ENCODE measurements around the gene ENG.
A peak's percentile ranks its signal among the peaks of the same experiment; 100 is the strongest.
"Not testable (repeated sequence)": the region's sequence is repeated elsewhere in the genome, so short reads cannot be mapped to it uniquely, and the experiment has no call there.

The ENG gene

DNA sequence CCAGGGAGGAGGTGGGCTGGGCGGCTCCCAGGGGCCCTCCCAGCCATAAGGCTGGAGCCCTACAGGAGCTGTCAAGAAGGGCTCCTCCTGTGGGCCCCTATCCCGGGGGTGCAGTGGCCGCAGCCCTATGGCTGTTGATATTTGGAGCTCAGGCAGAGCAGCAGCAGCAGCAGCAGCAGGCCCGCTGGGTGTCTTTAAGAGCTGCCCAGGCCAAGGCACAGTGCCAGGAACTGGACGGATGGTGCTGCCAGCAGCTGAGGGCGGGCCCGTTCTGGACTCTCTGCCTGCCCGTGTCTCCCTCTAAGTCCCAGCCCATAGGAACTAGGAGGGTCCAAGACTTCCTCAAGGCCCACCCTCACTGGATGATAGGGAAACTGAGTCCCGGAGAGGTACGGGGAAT lies 19.4 kb upstream of the ENG start:
- DNase-seq (ENCODE audit: low spot score): peak; percentile 89
- Histone ChIP-seq H3K4me3 (peak overlapping the region; percentile 79), H3K27ac (peak overlapping the region; percentile 73 to 93)
- TF ChIP-seq CTCF (IDR thresholded peaks at IDR 0.05): no peak

- Histone ChIP-seq H3K4me3 (peak overlapping the region; percentile 79), H3K27ac (peak overlapping the region; percentile 73 to 93)
- no peak for TF ChIP-seq CTCF (IDR thresholded peaks at IDR 0.05)
- no peak for DNase-seq (ENCODE audit: low spot score)
Measured at GRCh38 chr9:127873223-127873691, 18.8 kb upstream of the ENG start.

DNA sequence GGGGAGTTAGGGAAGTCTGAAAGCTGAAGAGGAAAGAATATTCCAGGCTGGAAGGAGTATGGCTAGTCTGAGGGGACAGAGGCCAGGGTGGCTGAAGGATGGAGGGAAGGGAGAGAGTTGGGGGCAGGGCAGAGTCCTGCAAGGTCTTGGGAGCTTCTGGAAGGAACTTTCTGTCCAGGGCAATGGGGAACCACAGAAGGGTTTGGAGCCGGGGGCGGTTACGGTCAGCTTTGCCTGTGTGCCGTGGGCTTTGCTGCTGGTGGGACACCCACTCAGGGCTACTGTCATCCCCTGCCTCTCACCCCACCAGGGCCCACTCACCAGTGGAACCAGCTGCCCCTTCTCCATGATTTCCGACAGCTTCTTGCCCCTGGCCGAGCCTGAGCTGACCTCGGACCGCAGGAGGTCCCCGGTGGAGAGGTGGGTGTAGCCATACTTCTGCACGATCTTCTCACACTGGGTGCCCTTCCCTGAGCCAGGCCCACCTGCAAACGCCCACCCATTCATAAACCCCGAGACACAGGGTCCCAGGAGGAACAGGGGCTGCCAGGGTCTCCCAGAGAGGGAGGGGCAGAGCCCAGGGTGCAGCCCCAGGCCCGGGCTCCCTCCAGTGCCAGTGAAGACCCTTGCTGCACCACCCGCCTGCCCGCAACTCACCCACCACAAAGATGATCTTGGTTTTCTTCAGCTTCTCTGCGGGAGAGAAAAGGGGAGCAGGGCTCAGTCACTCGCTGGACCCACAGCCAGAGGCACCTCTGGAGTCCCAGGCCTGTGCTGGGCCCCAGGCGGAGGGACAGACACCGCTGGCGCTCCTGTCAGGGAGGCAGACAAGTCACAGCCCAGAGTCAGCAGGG lies 18.1 kb upstream of the ENG start:
- no peak for DNase-seq (ENCODE audit: low spot score)
- Histone ChIP-seq H3K4me3 (no peak overlapping the region), H3K27ac (peak overlapping the region in 1 of 2 donors; percentile 93)
- TF ChIP-seq CTCF (IDR thresholded peaks at IDR 0.05): no peak

DNA sequence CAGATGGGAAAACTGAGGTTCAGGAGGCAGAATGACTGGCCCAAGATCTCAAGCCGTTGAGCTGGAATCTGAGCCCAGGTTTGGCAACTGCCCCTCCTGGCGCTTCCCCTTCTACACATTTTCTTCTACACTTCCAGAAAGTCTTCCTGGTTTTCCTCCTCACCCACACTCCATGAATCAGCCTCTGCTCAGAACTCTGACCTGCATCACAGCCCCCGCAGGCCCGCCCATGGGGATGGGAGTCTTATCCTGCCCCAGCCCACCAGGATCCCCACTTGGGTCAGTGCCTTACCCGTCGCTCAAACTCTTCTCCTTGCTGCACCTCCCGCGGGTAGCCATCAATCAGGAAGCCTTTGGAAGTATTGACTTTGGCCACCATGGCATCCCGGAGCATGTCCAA lies 17.1 kb upstream of the ENG start:
- DNase-seq (ENCODE audit: low spot score): no peak
- no peak overlapping the region for H3K4me3 ChIP-seq
- TF ChIP-seq CTCF (IDR thresholded peaks at IDR 0.05): no peak
- no peak overlapping the region for H3K27ac ChIP-seq

DNA sequence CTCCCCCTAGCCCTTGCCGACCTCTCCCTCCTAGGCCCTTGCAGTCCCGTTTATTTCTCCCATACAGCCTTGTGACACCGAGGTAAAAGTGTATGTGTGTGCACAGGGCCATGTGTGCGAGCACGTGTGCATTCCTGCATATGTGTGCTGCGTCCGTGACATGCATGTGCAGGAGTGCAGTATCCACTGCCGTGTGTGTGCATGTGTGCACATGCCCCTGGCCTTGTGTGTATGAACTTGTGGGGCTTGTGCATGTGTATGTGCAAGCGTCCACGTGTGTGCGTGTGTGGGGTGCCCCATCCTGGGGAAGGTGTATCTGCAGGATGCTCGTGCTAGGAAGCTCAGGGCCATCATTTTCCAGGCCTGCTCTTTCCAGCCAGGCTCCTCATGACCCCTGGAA lies 16.4 kb upstream of the ENG start:
- DNase-seq (ENCODE audit: low spot score): no peak
- no peak overlapping the region for H3K27ac ChIP-seq
- TF ChIP-seq CTCF (IDR thresholded peaks at IDR 0.05): no peak

DNA sequence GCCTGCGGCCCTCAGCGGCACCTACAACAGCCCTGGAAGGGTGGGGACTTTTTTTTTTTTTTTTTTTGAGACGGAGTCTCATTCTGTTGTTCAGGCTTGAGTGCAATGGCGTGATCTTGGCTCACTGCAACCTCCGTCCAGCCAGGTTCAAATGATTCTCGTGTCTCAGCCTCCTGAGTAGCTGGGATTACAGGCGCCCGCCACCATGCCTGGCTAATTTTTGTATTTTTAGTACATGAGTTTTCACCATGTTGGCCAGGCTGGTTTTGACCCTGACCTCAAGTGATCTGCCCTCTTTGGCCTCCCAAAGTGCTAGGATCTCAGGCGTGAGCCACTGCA lies 15.7 kb upstream of the ENG start:
- H3K4me3 ChIP-seq; DNase-seq (ENCODE audit: low spot score): not testable (repeated sequence)
- H3K27ac ChIP-seq: peak overlapping the region in 1 of 2 donors; percentile 50

More for the DNA sequence above, 16.4 kb upstream of the ENG start:
- H3K4me3 ChIP-seq: no peak overlapping the region

DNA sequence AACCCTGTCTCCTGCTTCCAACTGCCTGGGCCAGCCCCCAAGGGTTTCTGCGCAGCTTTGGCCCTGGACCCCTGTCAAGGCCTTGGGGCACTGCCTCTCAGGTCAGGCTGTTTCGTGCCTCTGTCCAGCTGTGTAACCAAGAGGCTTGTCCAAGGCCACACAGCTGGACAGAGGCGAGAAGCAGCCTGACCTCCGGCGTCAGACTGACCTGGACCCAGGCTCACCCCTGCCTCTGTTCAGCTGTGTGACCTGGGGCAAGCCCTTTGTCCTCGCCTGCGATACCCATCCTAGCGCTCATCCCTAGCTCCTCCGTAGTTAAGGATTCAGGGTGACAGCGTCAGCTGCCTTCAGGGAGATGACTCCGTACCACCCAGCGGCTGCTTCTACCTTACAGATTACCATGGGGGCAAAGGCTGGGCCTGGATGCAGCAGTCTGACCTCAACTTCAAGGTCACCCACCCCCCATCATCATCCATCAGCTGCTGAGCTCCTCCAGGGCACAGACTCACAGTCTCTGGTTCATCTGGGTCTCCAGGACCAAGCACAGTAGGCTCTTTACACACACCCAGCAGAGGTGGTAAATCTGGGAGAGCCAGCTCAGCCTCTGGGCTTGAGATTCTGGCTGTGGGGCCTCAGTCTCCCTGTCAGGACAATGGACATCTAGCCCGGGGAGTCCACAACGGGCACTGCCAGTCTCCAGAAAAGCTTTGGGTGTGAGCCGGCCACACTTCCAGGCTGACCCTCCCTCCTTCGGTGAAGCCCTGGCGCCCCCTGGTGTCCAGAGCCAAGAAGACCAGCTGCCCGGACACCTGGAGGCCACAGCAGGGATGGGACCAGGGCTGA lies 15.1 kb upstream of the ENG start:
- H3K4me3 ChIP-seq: no peak overlapping the region
- peak; percentile 78 for TF ChIP-seq CTCF (IDR thresholded peaks at IDR 0.05)
- peak; percentile 93 for DNase-seq (ENCODE audit: low spot score)
- peak overlapping the region; percentile 50 to 73 for H3K27ac ChIP-seq
